Ovary (tissue), 9 donors: ENCODE results near the gene OGFOD3. TPM values are rescaled to one million over a fixed set of nuclear protein-coding genes. Genes with fewer than 3 reads are reported as not detected.
"Not testable (repeated sequence)": the region's sequence is repeated elsewhere in the genome, so short reads cannot be mapped to it uniquely, and the experiment has no call there.

Source experiments
- DNase-seq, 5 donors: peaks; one replicate each; pipeline ENCODE4 v3.0.0-alpha.2; 2019 to 2020
- H3K27ac ChIP-seq, 2 donors: fragments of 200-600 bp; one replicate each; pipeline versions ENCODE4 v1.5.1 to v1.8.0; 2019 to 2022
- H3K27me3 ChIP-seq: fragments of 200-600 bp; one replicate; pipeline ENCODE4 v1.8.0; 2022
- H3K36me3 ChIP-seq: fragments of 200-600 bp; sonication (generic); one replicate; pipeline ENCODE4 v1.5.1; 2019
- H3K4me1 ChIP-seq: one replicate; pipeline ENCODE4 v1.8.1; 2013; ENCODE audit warnings: mild to moderate bottlenecking, moderate library complexity; ENCODE audit not compliant: insufficient read depth
- H3K4me3 ChIP-seq: fragments of 200-600 bp; sonication (generic); one replicate; pipeline ENCODE4 v1.5.1; 2017
- H3K9me3 ChIP-seq, 2 donors: fragments of 200-600 bp in 1 of 2; sonication (generic) in 1 of 2; one replicate each; pipeline versions ENCODE4 v1.5.1 to v1.8.1; 2013 to 2019; ENCODE audit warnings: mild to moderate bottlenecking in 1 of 2, moderate library complexity in 1 of 2
- CTCF ChIP-seq, 3 donors: fragments of 450-650 bp in 2 of 3; fragments of 200-600 bp in 1 of 3; IDR thresholded peaks; one replicate each; pipeline versions ENCODE4 v1.5.1 to v1.8.0; 2016 to 2022; ENCODE audit warnings: antibody characterized with exemption in 3 of 3, mild to moderate bottlenecking in 1 of 3
- EP300 ChIP-seq: sonication (generic); formaldehyde crosslinking; IDR thresholded peaks from one replicate; pipeline ENCODE4 v1.6.1; 2017; ENCODE audit warnings: antibody characterized with exemption
- POLR2A ChIP-seq: fragments of 450-650 bp; IDR thresholded peaks from one replicate; pipeline ENCODE4 v1.6.1; 2017; ENCODE audit warnings: antibody characterized with exemption, mild to moderate bottlenecking, moderate library complexity
- WGBS, 3 donors: extraction: QIAGEN DNeasy Blood & Tissue Kit in 1 of 3; methylation state at CpG; one replicate each; pipeline versions ENCODE4 v1.1.5 to v1.1.7; 2013 to 2017; 5-methylcytosine and 5-hydroxymethylcytosine counted together
- intact Hi-C, 4 donors: fragments of 100-400 bp; cut with DNase I; formaldehyde crosslinking; loops; one replicate each; pipeline versions ENCODE4 v1.11.0 to v1.15.1; 2022 to 2023
- polyA plus RNA-seq, 2 donors: library from polyadenylated mRNA; stranded (reverse); fragments of 200-250 nt in 1 of 2; fragments of 350-450 nt in 1 of 2; fragmentation: Illumina TruSeq in 1 of 2; extraction: RNeasy Lipid Tissue Mini Kit (QIAGEN cat#74804) in 1 of 2; gene quantifications; one replicate each; pipeline ENCODE4 v1.2.3, GENCODE V29; 2013 to 2014
- total RNA-seq, 7 donors: library from RNA; depleted of rRNA in 2 of 7; stranded (reverse); fragments of >200 nt in 2 of 7; fragmentation: NEBNext Ultra II Directional in 3 of 7; extraction: Animal tissue kit (Norgen Biotek cat#: 25700) in 3 of 7; gene quantifications; one replicate each; pipeline versions ENCODE4 v1.1.0 to v1.2.4, GENCODE V29; 2016 to 2023
- donor health status: DM: no; HTN: no; CAD: no; lungs with moderate emphysema.
- donor health status: DM: no; HTN: no; CAD: no.
- donor health status: Bipolar disorder and iron deficiency.
- donor health status: DM: yes; HTN: yes; CAD: no.
- donor health status: DM: no; HTN: no; CAD: no.
- donor health status: DM: yes; HTN: yes; CAD: no.

OGFOD3 gene
- total and polyA plus RNA-seq, 9 donors, result 14.4 to 37.8 (median 29.4) TPM

- no peaks in the 10 kb centered on the region for H3K9me3 ChIP-seq
- H3K4me1 ChIP-seq, result peaks cover 3% of the 10 kb centered on the region
- no peaks in the 10 kb centered on the region for H3K27me3 ChIP-seq
- TF ChIP-seq CTCF (IDR thresholded peaks at IDR 0.05) (no peak), POLR2A (no peak), EP300 (no peak)
- intact Hi-C loops, result no loop called here
- H3K36me3 ChIP-seq, result no peaks in the 10 kb centered on the region
- 71 to 79% (median 77%) methylated on average over 7 of the region's 7 CpGs for WGBS, 3 donors
- DNase-seq, result no peak
- H3K4me3 ChIP-seq, result no peak overlapping the region
- no peak overlapping the region for H3K27ac ChIP-seq
These were observed 45.7 kb upstream of the OGFOD3 start for GRCh38 chr17:82463925-82464566.

- Histone ChIP-seq H3K4me1 (peaks cover 3% of the 10 kb centered on the region), H3K9me3 (no peaks in the 10 kb centered on the region), H3K4me3 (no peak overlapping the region), H3K27me3 (no peaks in the 10 kb centered on the region), H3K27ac (no peak overlapping the region), H3K36me3 (no peaks in the 10 kb centered on the region)
- intact Hi-C loops, result no loop called here
- TF ChIP-seq POLR2A, result no peak
- TF ChIP-seq CTCF (IDR thresholded peaks at IDR 0.05), result no peak
- TF ChIP-seq EP300, result no peak
- no peak for DNase-seq
- WGBS, 3 donors, result 71 to 75% (median 71%) methylated on average over 6 of the region's 6 CpGs
These were observed 45.0 kb upstream of the OGFOD3 start for GRCh38 chr17:82463391-82463790.

GRCh38 chr17:82461827-82462524 is 43.6 kb upstream of the OGFOD3 start:
- Histone ChIP-seq H3K36me3 (no peaks in the 10 kb centered on the region), H3K4me3 (no peak overlapping the region), H3K4me1 (peaks cover 9% of the 10 kb centered on the region), H3K27ac (no peak overlapping the region), H3K9me3 (no peaks in the 10 kb centered on the region), H3K27me3 (no peaks in the 10 kb centered on the region)
- intact Hi-C loops, result no loop called here
- 66 to 73% (median 66%) methylated on average over 10 of the region's 10 CpGs for WGBS, 3 donors
- no peak for TF ChIP-seq CTCF (IDR thresholded peaks at IDR 0.05)
- TF ChIP-seq POLR2A, result no peak
- no peak for TF ChIP-seq EP300
- peak in 1 of 5 donors; percentile 44 for DNase-seq

- 86 to 89% (median 89%) methylated on average over 9 of the region's 9 CpGs for WGBS, 3 donors
- H3K9me3 ChIP-seq, H3K27me3 ChIP-seq, H3K27ac ChIP-seq, DNase-seq, intact Hi-C loops, H3K4me3 ChIP-seq, H3K36me3 ChIP-seq: not testable (repeated sequence)
- peaks cover 20% of the 10 kb centered on the region for H3K4me1 ChIP-seq
These were observed 41.5 kb upstream of the OGFOD3 start for GRCh38 chr17:82459936-82460335.

GRCh38 chr17:82458885-82459424 is 40.6 kb upstream of the OGFOD3 start:
- no peaks in the 10 kb centered on the region for H3K36me3 ChIP-seq
- no peaks in the 10 kb centered on the region for H3K27me3 ChIP-seq
- peak overlapping the region; percentile 97 for H3K4me3 ChIP-seq
- DNase-seq, result peak in 1 of 5 donors; percentile 44
- intact Hi-C loops, result no loop called here
- H3K27ac ChIP-seq, result peak overlapping the region in 1 of 2 donors; percentile 100
- peaks cover 20% of the 10 kb centered on the region for H3K4me1 ChIP-seq
- no peaks in the 10 kb centered on the region for H3K9me3 ChIP-seq
- 0% methylated on average over 45 to 62 of the region's 62 CpGs for WGBS, 3 donors
- TF ChIP-seq CTCF (IDR thresholded peaks at IDR 0.05) (no peak), EP300 (no peak), POLR2A (no peak)
